Measurements from ENCODE around the gene BCL2.

- TF ChIP-seq CTCF (IDR thresholded peaks at IDR 0.05) (no peak), POLR2A (IDR thresholded peaks at IDR 0.05) (no peak)
Observed at GRCh38 chr18:63158676-63159291, 160.8 kb downstream of the BCL2 start.

Data from ovary (tissue), 3 donors.